Body of pancreas (tissue), 4 donors: ENCODE data around the gene PRMT7. TPM values are rescaled to one million over a fixed set of nuclear protein-coding genes. Genes with fewer than 3 reads are reported as not detected.

Source experiments
- ATAC-seq: fragments of 150-250 bp; one replicate; pipeline ENCODE4 v1.9.1; 2016
- DNase-seq, 4 donors: peaks; one replicate each; pipeline ENCODE4 v3.0.0-alpha.2; 2019
- H3K27ac ChIP-seq, 4 donors: fragments of 200-600 bp; sonication (generic); 1 replicate in 3 of 4; 2 replicates in 1 of 4; pipeline versions ENCODE4 v1.5.1 to v1.6.1; 2016 to 2019; ENCODE audit warnings: mild to moderate bottlenecking in 1 of 4, mixed read lengths in 1 of 4, moderate library complexity in 1 of 4
- H3K27me3 ChIP-seq, 2 donors: fragments of 200-600 bp; sonication (generic); one replicate each; pipeline ENCODE4 v1.6.0; 2016; ENCODE audit warnings: mild to moderate bottlenecking in 1 of 2
- H3K36me3 ChIP-seq, 2 donors: fragments of 200-600 bp; sonication (generic); replicated peaks in 1 of 2; 2 replicates each; pipeline ENCODE4 v1.5.1; 2016; ENCODE audit warnings: low read depth in 2 of 2; ENCODE audit not compliant: insufficient read depth in 1 of 2
- H3K4me1 ChIP-seq: fragments of 200-600 bp; sonication (generic); one replicate; pipeline ENCODE4 v1.6.0; 2016
- H3K4me3 ChIP-seq, 2 donors: fragments of 200-600 bp; sonication (generic); 1 replicate in 1 of 2; 2 replicates in 1 of 2; pipeline ENCODE4 v1.5.1; 2016 to 2019
- H3K9me3 ChIP-seq, 3 donors: fragments of 200-600 bp; sonication (generic); 1 replicate in 2 of 3; 2 replicates in 1 of 3; pipeline ENCODE4 v1.5.1; 2016
- CTCF ChIP-seq, 7 experiments: fragments of 450-650 bp in 4 of 7; fragments of 200-600 bp in 3 of 7; sonication (generic) in 3 of 7; IDR thresholded peaks; one replicate each; pipeline ENCODE4 v1.5.1; 2016 to 2019; ENCODE audit warnings: antibody characterized with exemption in 7 of 7
- POLR2A ChIP-seq, 3 donors: fragments of 450-650 bp; IDR thresholded peaks; one replicate each; pipeline ENCODE4 v1.6.1; 2016; ENCODE audit warnings: antibody characterized with exemption in 3 of 3, mild to moderate bottlenecking in 2 of 3
- WGBS, 2 donors: methylation state at CpG; one replicate each; pipeline ENCODE4 v1.1.5; 2017; 5-methylcytosine and 5-hydroxymethylcytosine counted together
- intact Hi-C: fragments of 100-400 bp; cut with DNase I; formaldehyde crosslinking; loops from one replicate; pipeline ENCODE4 v1.15.1; 2023
- total RNA-seq, 2 donors: library from RNA; depleted of rRNA; stranded (reverse); fragments of >200 nt; gene quantifications; one replicate each; pipeline ENCODE4 v1.1.0, GENCODE V29; 2016

The PRMT7 gene
- total RNA-seq, 2 donors from 2014 or later = 27.4 to 35.8 TPM

- H3K36me3 ChIP-seq = peaks cover 0 to 19% of the 10 kb centered on the region in 2 donors
- ATAC-seq = no peak
- intact Hi-C loops = no loop called here
- 75 to 82% methylated on average over 11 of the region's 11 CpGs for WGBS, 2 donors
- H3K4me3 ChIP-seq = no peak overlapping the region
- no peak for DNase-seq
- no peak overlapping the region for H3K27ac ChIP-seq
- TF ChIP-seq POLR2A (IDR thresholded peaks at IDR 0.05) (no peak), CTCF (IDR thresholded peaks at IDR 0.05) (no peak)
- no peaks in the 10 kb centered on the region for H3K27me3 ChIP-seq
- no peaks in the 10 kb centered on the region for H3K9me3 ChIP-seq
- no peaks in the 10 kb centered on the region for H3K4me1 ChIP-seq
Observed at GRCh38 chr16:68344252-68344651, 33.4 kb downstream of the PRMT7 start.

- no peaks in the 10 kb centered on the region for H3K27me3 ChIP-seq
- intact Hi-C loops = no loop called here
- no peak overlapping the region for H3K27ac ChIP-seq
- no peak overlapping the region for H3K4me3 ChIP-seq
- TF ChIP-seq CTCF (IDR thresholded peaks at IDR 0.05) (no peak), POLR2A (IDR thresholded peaks at IDR 0.05) (no peak)
- 75 to 90% methylated on average over 3 to 11 of the region's 11 CpGs for WGBS, 2 donors
- ATAC-seq (no peak), DNase-seq (no peak)
- no peaks in the 10 kb centered on the region for H3K4me1 ChIP-seq
- peaks cover 0 to 9% of the 10 kb centered on the region in 2 donors for H3K36me3 ChIP-seq
- H3K9me3 ChIP-seq = no peaks in the 10 kb centered on the region
Observed at GRCh38 chr16:68345351-68345810, 34.6 kb downstream of the PRMT7 start.

GRCh38 chr16:68345958-68346635 is 35.3 kb downstream of the PRMT7 start:
- DNase-seq = no peak
- no peak for TF ChIP-seq CTCF (IDR thresholded peaks at IDR 0.05)
- no peak for TF ChIP-seq POLR2A (IDR thresholded peaks at IDR 0.05)
- H3K27me3 ChIP-seq = no peaks in the 10 kb centered on the region
- H3K27ac ChIP-seq = no peak overlapping the region
- H3K4me3 ChIP-seq = no peak overlapping the region
- no peaks in the 10 kb centered on the region for H3K9me3 ChIP-seq
- ATAC-seq = no peak
- no peaks in the 10 kb centered on the region for H3K4me1 ChIP-seq
- intact Hi-C loops = no loop called here
- 94% methylated on average over 14 to 16 of the region's 16 CpGs for WGBS, 2 donors
- peaks cover 0 to 9% of the 10 kb centered on the region in 2 donors for H3K36me3 ChIP-seq

- H3K4me1 ChIP-seq = no peaks in the 10 kb centered on the region
- no peak for TF ChIP-seq POLR2A (IDR thresholded peaks at IDR 0.05)
- TF ChIP-seq CTCF (IDR thresholded peaks at IDR 0.05) = no peak
- no peaks in the 10 kb centered on the region for H3K27me3 ChIP-seq
- peaks cover 0 to 7% of the 10 kb centered on the region in 2 donors for H3K36me3 ChIP-seq
- no peak overlapping the region for H3K4me3 ChIP-seq
- intact Hi-C loops = no loop called here
- H3K9me3 ChIP-seq = no peaks in the 10 kb centered on the region
- WGBS, 2 donors = 80 to 87% methylated on average over 10 to 12 of the region's 12 CpGs
- no peak for DNase-seq
- no peak for ATAC-seq
- H3K27ac ChIP-seq = no peak overlapping the region
Observed at GRCh38 chr16:68346892-68347480, 36.2 kb downstream of the PRMT7 start.
